ENCODE data around the gene BRIX1. TPM values are rescaled to one million over a fixed set of nuclear protein-coding genes. Genes with fewer than 3 reads are reported as not detected.

Gene BRIX1
- total and polyA plus RNA-seq, 9 of the 15 experiments (the other 6 are each of a cell fraction or from before 2014, with no cell fraction given) = 115 to 193 (median 159) TPM

DNA sequence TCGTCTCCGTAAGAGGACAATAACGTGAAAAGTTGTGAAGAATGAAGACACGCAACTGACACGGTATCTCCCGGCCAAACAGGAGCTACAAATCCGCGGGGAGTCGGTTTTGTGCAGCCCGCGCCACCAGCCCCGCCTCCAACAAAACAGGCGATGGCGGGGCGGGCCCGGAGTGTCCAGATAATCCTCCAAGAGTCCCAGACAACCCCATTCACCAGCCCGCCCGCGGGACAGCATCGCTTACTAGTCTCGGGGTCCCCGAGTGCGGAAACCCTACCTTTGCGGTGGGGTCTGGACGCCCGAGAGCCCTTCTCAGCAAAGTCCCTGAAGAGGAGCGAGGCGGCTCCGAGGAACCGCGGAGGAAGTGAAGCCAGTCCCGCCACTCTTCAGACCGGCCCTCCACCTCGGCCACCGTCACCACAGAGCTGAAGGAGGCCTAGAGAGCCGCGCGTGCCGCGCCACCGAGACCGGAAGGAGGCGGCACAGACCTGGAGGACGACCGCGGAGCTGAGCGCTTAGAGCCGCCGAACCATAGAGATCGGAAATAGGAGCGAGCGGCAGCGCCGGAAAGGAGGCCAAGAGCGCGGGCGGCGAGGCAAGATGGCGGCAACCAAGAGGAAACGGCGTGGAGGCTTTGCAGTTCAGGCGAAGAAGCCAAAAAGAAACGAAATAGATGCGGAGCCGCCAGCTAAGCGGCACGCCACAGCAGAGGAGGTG lies at the start of gene BRIX1, which contains the start of gene RAD1 (continued):
- peak; percentile 87 for TF ChIP-seq ZFX (CRISPR knock-in tag; IDR thresholded peaks at IDR 0.05)
- TF ChIP-seq, protein P1, sequence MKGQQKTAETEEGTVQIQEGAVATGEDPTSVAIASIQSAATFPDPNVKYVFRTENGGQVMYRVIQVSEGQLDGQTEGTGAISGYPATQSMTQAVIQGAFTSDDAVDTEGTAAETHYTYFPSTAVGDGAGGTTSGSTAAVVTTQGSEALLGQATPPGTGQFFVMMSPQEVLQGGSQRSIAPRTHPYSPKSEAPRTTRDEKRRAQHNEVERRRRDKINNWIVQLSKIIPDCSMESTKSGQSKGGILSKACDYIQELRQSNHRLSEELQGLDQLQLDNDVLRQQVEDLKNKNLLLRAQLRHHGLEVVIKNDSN (CRISPR knock-in tag; IDR thresholded peaks at IDR 0.05) = no peak

- ChIA-PET CTCF (ENCODE audit: low intra/inter-chr PET ratio) (no interaction called here), POLR2A (interaction anchor here (1.0 to 1.9 kb wide), 4 partner anchors 14 to 48 kb away, joined by 3 to 7 read pairs (median 6); partner anchors contain the start of genes BRIX1 and RAD1)
- DNase-seq (ENCODE audit: extremely low read depth in 1 of 4, low spot score in 3 of 4) (peak; percentile 72 to 93 (median 82)), ATAC-seq (peak; percentile 96), FAIRE-seq (peak; percentile 89)
- H4K20me1 ChIP-seq (replicated peaks; ENCODE audit: control insufficient read depth, insufficient read depth, low read length) = no peaks in the 10 kb centered on the region
- H3K9me1 ChIP-seq (ENCODE audit: control insufficient read depth, insufficient read depth, low read length) = no peaks in the 10 kb centered on the region
- H3K79me2 ChIP-seq (ENCODE audit: control insufficient read depth, insufficient read depth, low read length) = no peaks in the 10 kb centered on the region
- H3K9ac ChIP-seq (ENCODE audit: insufficient read depth in 1 of 2, low read depth in 2 of 2, low read length in 2 of 2) = peak overlapping the region; percentile 67 to 87
- WGBS (ENCODE audit: insufficient coverage, low coverage, missing lambda C conversion rate) = 5% methylated on average over 3 of the region's 3 CpGs
- no peaks in the 10 kb centered on the region for H3K27me3 ChIP-seq (ENCODE audit: control insufficient read depth in 2 of 2, insufficient read depth in 2 of 2, low read length in 2 of 2)
- intact Hi-C loops (cut with micrococcal nuclease) (no loop called here), in situ Hi-C loops (cut with MboI) (no loop called here)
- H3K27ac ChIP-seq (ENCODE audit: extremely low read depth, low read depth, low read length) = peak overlapping the region; percentile 91
- peaks cover 7 to 34% of the 10 kb centered on the region in 2 experiments for H3K4me1 ChIP-seq (replicated peaks in 1 of 2; ENCODE audit: control insufficient read depth in 2 of 2, insufficient read depth in 2 of 2, low read length in 2 of 2)
- H3K4me2 ChIP-seq (ENCODE audit: insufficient read depth, low read length) = peak overlapping the region; percentile 78
- no peak overlapping the region for H3K4me3 ChIP-seq
- peak overlapping the region; percentile 96 for H2AFZ ChIP-seq (ENCODE audit: low read depth, low read length)
- no TSS peak for BruUV-seq (replicated peaks)
- H3K9me3 ChIP-seq (replicated peaks; ENCODE audit: control insufficient read depth, insufficient read depth, low read depth, low read length) = no peaks in the 10 kb centered on the region
- no peaks in the 10 kb centered on the region for H3K36me3 ChIP-seq (ENCODE audit: control insufficient read depth, insufficient read depth, low read length)
- peak; percentile 88 for TF ChIP-seq HDAC2 (IDR thresholded peaks at IDR 0.05)
- TF ChIP-seq FUS (optimal IDR thresholded peaks at IDR 0.05; ENCODE audit: low read depth, low read length) = no peak
- TF ChIP-seq ZNF316 (IDR thresholded peaks at IDR 0.05) = peak; percentile 99
- 0 out of 2 replicates have a peak, but pooled peaks have one; percentile 76 for TF ChIP-seq NFRKB (IDR thresholded peaks at IDR 0.05; ENCODE audit: low read depth)
- TF ChIP-seq ZNF717 (CRISPR knock-in tag; IDR thresholded peaks at IDR 0.05) = no peak
- no peak for TF ChIP-seq COPS2 (conservative IDR thresholded peaks at IDR 0.05)
- TF ChIP-seq, protein P2, sequence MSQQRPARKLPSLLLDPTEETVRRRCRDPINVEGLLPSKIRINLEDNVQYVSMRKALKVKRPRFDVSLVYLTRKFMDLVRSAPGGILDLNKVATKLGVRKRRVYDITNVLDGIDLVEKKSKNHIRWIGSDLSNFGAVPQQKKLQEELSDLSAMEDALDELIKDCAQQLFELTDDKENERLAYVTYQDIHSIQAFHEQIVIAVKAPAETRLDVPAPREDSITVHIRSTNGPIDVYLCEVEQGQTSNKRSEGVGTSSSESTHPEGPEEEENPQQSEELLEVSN (IDR thresholded peaks at IDR 0.05; ENCODE audit: borderline replicate concordance in 1 of 2, extremely low read depth in 1 of 2, insufficient read depth in 1 of 2, insufficient read length in 1 of 2, low read depth in 1 of 2, low read length in 1 of 2, poor library complexity in 1 of 2, severe bottlenecking in 1 of 2) = no peak
- TF ChIP-seq NFE2 (IDR thresholded peaks at IDR 0.05; ENCODE audit: low read depth) = peak; percentile 100
- peak; percentile 73 for TF ChIP-seq EP400 (IDR thresholded peaks at IDR 0.05)
- TF ChIP-seq TOE1 (IDR thresholded peaks at IDR 0.05; ENCODE audit: borderline replicate concordance) = 0 out of 2 replicates have a peak, but pooled peaks have one; percentile 52
- no peak for TF ChIP-seq TOE1 (CRISPR knock-in tag; IDR thresholded peaks at IDR 0.05; ENCODE audit: borderline replicate concordance, low read depth)
- TF ChIP-seq CC2D1A (IDR thresholded peaks at IDR 0.05) = 0 out of 2 replicates have a peak, but pooled peaks have one; percentile 32
- TF ChIP-seq, protein P3, sequence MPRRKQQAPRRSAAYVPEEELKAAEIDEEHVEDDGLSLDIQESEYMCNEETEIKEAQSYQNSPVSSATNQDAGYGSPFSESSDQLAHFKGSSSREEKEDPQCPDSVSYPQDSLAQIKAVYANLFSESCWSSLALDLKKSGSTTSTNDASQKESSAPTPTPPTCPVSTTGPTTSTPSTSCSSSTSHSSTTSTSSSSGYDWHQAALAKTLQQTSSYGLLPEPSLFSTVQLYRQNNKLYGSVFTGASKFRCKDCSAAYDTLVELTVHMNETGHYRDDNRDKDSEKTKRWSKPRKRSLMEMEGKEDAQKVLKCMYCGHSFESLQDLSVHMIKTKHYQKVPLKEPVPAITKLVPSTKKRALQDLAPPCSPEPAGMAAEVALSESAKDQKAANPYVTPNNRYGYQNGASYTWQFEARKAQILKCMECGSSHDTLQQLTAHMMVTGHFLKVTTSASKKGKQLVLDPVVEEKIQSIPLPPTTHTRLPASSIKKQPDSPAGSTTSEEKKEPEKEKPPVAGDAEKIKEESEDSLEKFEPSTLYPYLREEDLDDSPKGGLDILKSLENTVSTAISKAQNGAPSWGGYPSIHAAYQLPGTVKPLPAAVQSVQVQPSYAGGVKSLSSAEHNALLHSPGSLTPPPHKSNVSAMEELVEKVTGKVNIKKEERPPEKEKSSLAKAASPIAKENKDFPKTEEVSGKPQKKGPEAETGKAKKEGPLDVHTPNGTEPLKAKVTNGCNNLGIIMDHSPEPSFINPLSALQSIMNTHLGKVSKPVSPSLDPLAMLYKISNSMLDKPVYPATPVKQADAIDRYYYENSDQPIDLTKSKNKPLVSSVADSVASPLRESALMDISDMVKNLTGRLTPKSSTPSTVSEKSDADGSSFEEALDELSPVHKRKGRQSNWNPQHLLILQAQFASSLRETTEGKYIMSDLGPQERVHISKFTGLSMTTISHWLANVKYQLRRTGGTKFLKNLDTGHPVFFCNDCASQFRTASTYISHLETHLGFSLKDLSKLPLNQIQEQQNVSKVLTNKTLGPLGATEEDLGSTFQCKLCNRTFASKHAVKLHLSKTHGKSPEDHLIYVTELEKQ (CRISPR knock-in tag; IDR thresholded peaks at IDR 0.05) = no peak
- TF ChIP-seq ZNF384 (IDR thresholded peaks at IDR 0.05; ENCODE audit: low read depth, low read length) = peak; percentile 71
Observed at GRCh38 chr5:34866989-34867471, 48.5 kb upstream of the BRIX1 start.

Measured in K562 (cell line).